Tibial nerve (tissue), 4 donors: ENCODE measurements around the gene ZNF460. TPM values are rescaled to one million over a fixed set of nuclear protein-coding genes. Genes with fewer than 3 reads are reported as not detected.
"Not testable (repeated sequence)": the region's sequence is repeated elsewhere in the genome, so short reads cannot be mapped to it uniquely, and the experiment has no call there.

ENCODE experiments used
- DNase-seq, 2 donors: peaks; one replicate each; pipeline ENCODE4 v3.0.0-alpha.2; 2019; ENCODE audit warnings: low spot score in 2 of 2
- H3K27ac ChIP-seq, 4 donors: fragments of 200-600 bp; sonication (generic) in 3 of 4; one replicate each; pipeline ENCODE4 v1.5.1; 2017 to 2019; ENCODE audit warnings: mild to moderate bottlenecking in 1 of 4
- H3K27me3 ChIP-seq, 2 donors: fragments of 200-600 bp; sonication (generic) in 1 of 2; one replicate each; pipeline versions ENCODE4 v1.5.1 to v1.6.0; 2017 to 2019
- H3K36me3 ChIP-seq, 3 donors: fragments of 200-600 bp; sonication (generic); one replicate each; pipeline ENCODE4 v1.5.1; 2018 to 2019
- H3K4me1 ChIP-seq, 4 donors: fragments of 200-600 bp; sonication (generic) in 3 of 4; one replicate each; pipeline ENCODE4 v1.5.1; 2017 to 2019
- H3K4me3 ChIP-seq, 4 donors: fragments of 200-600 bp; sonication (generic) in 3 of 4; one replicate each; pipeline ENCODE4 v1.5.1; 2017 to 2019; ENCODE audit warnings: mild to moderate bottlenecking in 1 of 4, moderate library complexity in 1 of 4
- H3K9me3 ChIP-seq, 4 donors: fragments of 200-600 bp; sonication (generic) in 3 of 4; one replicate each; pipeline ENCODE4 v1.5.1; 2017 to 2019
- CTCF ChIP-seq, 5 experiments: fragments of 200-600 bp in 3 of 5; fragments of 450-650 bp in 2 of 5; sonication (generic) in 3 of 5; IDR thresholded peaks; one replicate each; pipeline ENCODE4 v1.5.1; 2016 to 2019; ENCODE audit warnings: antibody characterized with exemption in 5 of 5, mild to moderate bottlenecking in 3 of 5, moderate library complexity in 2 of 5
- EP300 ChIP-seq, 2 donors: sonication (generic); formaldehyde crosslinking; IDR thresholded peaks; one replicate each; pipeline ENCODE4 v1.6.1; 2017; ENCODE audit warnings: antibody characterized with exemption in 2 of 2, mild to moderate bottlenecking in 1 of 2
- POLR2A ChIP-seq, 2 donors: fragments of 450-650 bp; IDR thresholded peaks; one replicate each; pipeline ENCODE4 v1.6.1; 2017; ENCODE audit warnings: antibody characterized with exemption in 2 of 2, mild to moderate bottlenecking in 2 of 2, moderate library complexity in 2 of 2
- WGBS, 2 donors: methylation state at CpG; one replicate each; pipeline ENCODE4 v1.1.5; 2018; 5-methylcytosine and 5-hydroxymethylcytosine counted together
- total RNA-seq, 4 donors: library from RNA; depleted of rRNA; stranded (reverse); fragments of >200 nt; gene quantifications; one replicate each; pipeline ENCODE4 v1.1.0, GENCODE V29; 2016

The ZNF460 gene
- total RNA-seq, 4 donors from 2014 or later = 68.4 to 94.3 (median 85.1) TPM

- 83 to 87% methylated on average over 6 of the region's 6 CpGs for WGBS, 2 donors
- peaks cover 4 to 83% (median 43%) of the 10 kb centered on the region in 3 donors for H3K36me3 ChIP-seq
- DNase-seq = no peak
- H3K27me3 ChIP-seq = no peaks in the 10 kb centered on the region
- TF ChIP-seq POLR2A (IDR thresholded peaks at IDR 0.05) = no peak
- no peak for TF ChIP-seq EP300 (IDR thresholded peaks at IDR 0.05)
- no peak for TF ChIP-seq CTCF (IDR thresholded peaks at IDR 0.05)
- H3K4me1 ChIP-seq = peaks cover 3 to 24% (median 17%) of the 10 kb centered on the region in 4 donors
- peaks cover 0 to 54% (median 5%) of the 10 kb centered on the region in 4 donors for H3K9me3 ChIP-seq
- no peak overlapping the region for H3K4me3 ChIP-seq
- H3K27ac ChIP-seq = no peak overlapping the region
Measured at GRCh38 chr19:57245959-57246358, 34.3 kb upstream of the ZNF460 start.

DNA sequence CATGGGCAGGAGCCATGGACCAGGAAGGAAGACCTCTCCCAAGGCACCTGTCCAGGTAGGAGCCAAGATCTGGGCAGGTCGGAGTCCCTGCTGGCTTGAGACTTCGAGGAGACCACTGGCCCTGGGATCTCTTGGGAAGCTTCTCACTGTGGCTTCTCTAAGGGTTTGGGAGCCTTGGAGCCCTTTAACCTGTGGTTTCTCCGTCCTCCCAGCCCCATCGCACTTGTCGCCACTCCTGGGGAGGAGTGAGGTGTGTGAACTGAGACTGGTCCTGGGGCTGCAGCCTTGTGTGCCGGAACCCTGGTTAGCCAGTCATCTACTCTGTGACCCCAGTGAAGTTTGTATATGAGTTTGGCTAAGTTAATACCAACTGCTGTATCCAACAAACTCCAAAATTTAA is 31.6 kb upstream of the ZNF460 start:
- TF ChIP-seq CTCF (IDR thresholded peaks at IDR 0.05) = no peak
- TF ChIP-seq POLR2A (IDR thresholded peaks at IDR 0.05) = no peak
- TF ChIP-seq EP300 (IDR thresholded peaks at IDR 0.05) = no peak
- H3K9me3 ChIP-seq = peaks cover 0 to 81% (median 16%) of the 10 kb centered on the region in 4 donors
- DNase-seq = no peak

GRCh38 chr19:57249329-57249728 is 31.0 kb upstream of the ZNF460 start:
- peaks cover 0 to 87% (median 19%) of the 10 kb centered on the region in 4 donors for H3K9me3 ChIP-seq
- H3K4me1 ChIP-seq = no peaks in the 10 kb centered on the region
- no peak for DNase-seq
- peaks cover 10 to 99% (median 56%) of the 10 kb centered on the region in 3 donors for H3K36me3 ChIP-seq
- TF ChIP-seq POLR2A (IDR thresholded peaks at IDR 0.05) = no peak
- no peak for TF ChIP-seq CTCF (IDR thresholded peaks at IDR 0.05)
- TF ChIP-seq EP300 (IDR thresholded peaks at IDR 0.05) = no peak
- H3K4me3 ChIP-seq = no peak overlapping the region
- H3K27ac ChIP-seq = no peak overlapping the region
- H3K27me3 ChIP-seq = no peaks in the 10 kb centered on the region
- WGBS, 2 donors = 85 to 93% methylated on average over 1 of the region's 1 CpG

More for the DNA sequence above, 31.6 kb upstream of the ZNF460 start:
- WGBS, 2 donors = 89 to 94% methylated on average over 6 of the region's 6 CpGs
- no peak overlapping the region for H3K4me3 ChIP-seq
- peaks cover 9 to 99% (median 54%) of the 10 kb centered on the region in 3 donors for H3K36me3 ChIP-seq
- H3K27me3 ChIP-seq = no peaks in the 10 kb centered on the region
- no peaks in the 10 kb centered on the region for H3K4me1 ChIP-seq
- H3K27ac ChIP-seq = no peak overlapping the region

DNA sequence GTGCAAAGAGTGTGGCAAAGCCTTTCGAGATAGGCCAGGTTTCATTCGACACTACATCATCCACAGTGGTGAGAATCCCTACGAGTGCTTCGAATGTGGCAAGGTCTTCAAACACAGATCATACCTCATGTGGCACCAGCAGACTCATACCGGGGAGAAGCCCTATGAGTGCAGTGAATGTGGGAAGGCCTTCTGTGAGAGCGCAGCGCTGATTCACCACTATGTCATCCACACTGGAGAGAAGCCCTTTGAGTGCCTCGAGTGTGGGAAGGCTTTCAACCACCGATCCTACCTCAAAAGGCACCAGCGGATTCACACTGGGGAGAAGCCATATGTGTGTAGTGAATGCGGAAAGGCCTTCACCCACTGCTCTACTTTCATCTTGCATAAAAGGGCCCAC is 26.5 kb upstream of the ZNF460 start:
- H3K36me3 ChIP-seq = peaks cover 6 to 96% (median 37%) of the 10 kb centered on the region in 3 donors
- H3K4me3 ChIP-seq, DNase-seq, H3K27ac ChIP-seq, H3K27me3 ChIP-seq, H3K4me1 ChIP-seq: not testable (repeated sequence)
- WGBS, 2 donors = 94 to 96% methylated on average over 11 of the region's 11 CpGs
- peaks cover 0 to 94% (median 29%) of the 10 kb centered on the region in 4 donors for H3K9me3 ChIP-seq

GRCh38 chr19:57262044-57262443 is 18.2 kb upstream of the ZNF460 start:
- Histone ChIP-seq H3K27ac (no peak overlapping the region), H3K27me3 (no peaks in the 10 kb centered on the region), H3K9me3 (peaks cover 0 to 88% (median 17%) of the 10 kb centered on the region in 4 donors), H3K36me3 (peaks cover 0 to 68% (median 0%) of the 10 kb centered on the region in 3 donors), H3K4me3 (no peak overlapping the region), H3K4me1 (no peaks in the 10 kb centered on the region)
- no peak for DNase-seq
- WGBS, 2 donors = 89 to 91% methylated on average over 3 of the region's 3 CpGs
- TF ChIP-seq POLR2A (IDR thresholded peaks at IDR 0.05) (no peak), EP300 (IDR thresholded peaks at IDR 0.05) (no peak), CTCF (IDR thresholded peaks at IDR 0.05) (no peak)
